Measurements from ENCODE around the gene ST6GAL2. TPM values are rescaled to one million over a fixed set of nuclear protein-coding genes. Genes with fewer than 3 reads are reported as not detected.

Gene ST6GAL2
- total RNA-seq, 6 donors from 2014 or later = under 0.01 to 2.9 (median 1.4) TPM

DNA sequence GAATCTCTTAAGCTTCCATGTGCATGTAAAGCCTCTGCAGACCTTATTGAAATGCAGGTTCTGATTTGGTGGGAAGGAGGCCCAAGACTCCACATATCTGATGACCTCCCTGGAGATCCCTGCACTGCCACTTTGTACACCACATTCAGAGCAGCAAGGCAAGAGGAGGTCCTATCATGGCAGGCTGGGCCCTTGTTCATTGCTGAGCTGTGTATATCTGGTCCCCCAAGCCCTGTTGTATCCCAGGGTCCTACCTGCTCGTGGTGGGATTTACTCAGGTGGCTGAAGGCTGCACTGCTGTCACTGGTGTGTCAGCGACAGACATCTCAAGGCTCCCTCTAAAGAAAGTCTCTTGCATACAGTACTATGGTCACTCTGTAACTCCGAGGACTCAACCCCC, 114.2 kb downstream of the ST6GAL2 start:
- Histone ChIP-seq H3K27ac (no peak overlapping the region), H3K36me3 (no peaks in the 10 kb centered on the region), H3K4me3 (no peak overlapping the region), H3K4me1 (no peaks in the 10 kb centered on the region), H3K27me3 (no peaks in the 10 kb centered on the region), H3K9me3 (no peaks in the 10 kb centered on the region)
- no peak for ATAC-seq (ENCODE audit: low FRiP score in 2 of 2)
- no peak for TF ChIP-seq POLR2AphosphoS5 (IDR thresholded peaks at IDR 0.05)
- TF ChIP-seq, protein P1, sequence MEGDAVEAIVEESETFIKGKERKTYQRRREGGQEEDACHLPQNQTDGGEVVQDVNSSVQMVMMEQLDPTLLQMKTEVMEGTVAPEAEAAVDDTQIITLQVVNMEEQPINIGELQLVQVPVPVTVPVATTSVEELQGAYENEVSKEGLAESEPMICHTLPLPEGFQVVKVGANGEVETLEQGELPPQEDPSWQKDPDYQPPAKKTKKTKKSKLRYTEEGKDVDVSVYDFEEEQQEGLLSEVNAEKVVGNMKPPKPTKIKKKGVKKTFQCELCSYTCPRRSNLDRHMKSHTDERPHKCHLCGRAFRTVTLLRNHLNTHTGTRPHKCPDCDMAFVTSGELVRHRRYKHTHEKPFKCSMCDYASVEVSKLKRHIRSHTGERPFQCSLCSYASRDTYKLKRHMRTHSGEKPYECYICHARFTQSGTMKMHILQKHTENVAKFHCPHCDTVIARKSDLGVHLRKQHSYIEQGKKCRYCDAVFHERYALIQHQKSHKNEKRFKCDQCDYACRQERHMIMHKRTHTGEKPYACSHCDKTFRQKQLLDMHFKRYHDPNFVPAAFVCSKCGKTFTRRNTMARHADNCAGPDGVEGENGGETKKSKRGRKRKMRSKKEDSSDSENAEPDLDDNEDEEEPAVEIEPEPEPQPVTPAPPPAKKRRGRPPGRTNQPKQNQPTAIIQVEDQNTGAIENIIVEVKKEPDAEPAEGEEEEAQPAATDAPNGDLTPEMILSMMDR (IDR thresholded peaks at IDR 0.05) = no peak
- no peak for TF ChIP-seq POLR2A (IDR thresholded peaks at IDR 0.05)
- no peak for TF ChIP-seq EP300 (IDR thresholded peaks at IDR 0.05)
- no peak for DNase-seq
- 79 to 84% methylated on average over 2 to 3 of the region's 3 CpGs for WGBS, 2 donors

DNA sequence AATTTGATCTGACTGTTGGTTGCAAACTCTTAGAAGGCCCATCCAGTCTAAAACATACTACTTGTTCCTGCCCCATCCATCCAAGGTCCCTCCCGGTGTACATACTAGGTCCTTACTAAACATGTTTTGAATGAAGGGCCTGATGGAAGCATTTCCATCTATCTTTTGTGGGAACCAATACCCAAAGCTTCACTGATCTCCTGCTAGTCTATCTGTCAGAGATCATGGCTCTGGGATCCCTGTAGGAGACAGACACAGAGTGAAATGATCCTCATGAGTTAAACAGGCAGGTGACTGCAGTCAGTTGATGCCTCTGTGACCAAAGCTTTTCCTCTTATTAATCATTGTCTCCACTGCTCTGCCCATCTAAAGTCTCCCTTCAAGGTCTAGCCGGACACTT, 115.0 kb downstream of the ST6GAL2 start:
- no peaks in the 10 kb centered on the region for H3K36me3 ChIP-seq
- no peaks in the 10 kb centered on the region for H3K27me3 ChIP-seq
- no peak overlapping the region for H3K27ac ChIP-seq
- no peaks in the 10 kb centered on the region for H3K9me3 ChIP-seq
- H3K4me1 ChIP-seq = no peaks in the 10 kb centered on the region
- H3K4me3 ChIP-seq = no peak overlapping the region
- WGBS, 2 donors = 85 to 94% methylated on average over 2 of the region's 2 CpGs
- ATAC-seq (ENCODE audit: low FRiP score in 2 of 2) = no peak
- TF ChIP-seq POLR2AphosphoS5 (IDR thresholded peaks at IDR 0.05) = no peak
- no peak for TF ChIP-seq EP300 (IDR thresholded peaks at IDR 0.05)
- TF ChIP-seq, protein P1 (IDR thresholded peaks at IDR 0.05) = no peak
- no peak for TF ChIP-seq POLR2A (IDR thresholded peaks at IDR 0.05)
- DNase-seq = no peak

DNA sequence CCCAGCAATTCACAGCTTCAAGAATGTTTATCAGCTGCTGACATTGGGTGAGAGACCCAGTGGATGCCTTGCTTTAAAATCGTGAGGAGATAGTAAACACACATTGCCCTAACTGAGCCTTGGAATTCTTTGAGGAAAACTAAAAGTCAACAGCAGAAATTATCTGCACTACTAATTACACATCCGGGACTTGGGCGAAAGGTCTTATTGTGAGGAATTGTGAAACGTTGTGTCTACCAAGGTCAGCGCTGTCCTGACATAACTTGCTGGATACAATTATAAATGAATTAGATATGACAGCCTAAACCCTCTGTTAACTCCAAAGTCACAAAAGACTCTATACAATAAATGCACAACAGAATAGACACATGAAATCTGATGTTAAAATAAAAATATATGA, 121.4 kb downstream of the ST6GAL2 start:
- Histone ChIP-seq H3K27ac (no peak overlapping the region), H3K4me1 (no peaks in the 10 kb centered on the region), H3K36me3 (no peaks in the 10 kb centered on the region), H3K4me3 (no peak overlapping the region), H3K27me3 (no peaks in the 10 kb centered on the region), H3K9me3 (no peaks in the 10 kb centered on the region)
- TF ChIP-seq EP300 (IDR thresholded peaks at IDR 0.05) = no peak
- no peak for TF ChIP-seq POLR2AphosphoS5 (IDR thresholded peaks at IDR 0.05)
- TF ChIP-seq, protein P1 (IDR thresholded peaks at IDR 0.05) = no peak
- TF ChIP-seq POLR2A (IDR thresholded peaks at IDR 0.05) = no peak
- ATAC-seq (ENCODE audit: low FRiP score in 2 of 2) (no peak), DNase-seq (no peak)
- WGBS, 2 donors = 72 to 74% methylated on average over 5 of the region's 5 CpGs

DNA sequence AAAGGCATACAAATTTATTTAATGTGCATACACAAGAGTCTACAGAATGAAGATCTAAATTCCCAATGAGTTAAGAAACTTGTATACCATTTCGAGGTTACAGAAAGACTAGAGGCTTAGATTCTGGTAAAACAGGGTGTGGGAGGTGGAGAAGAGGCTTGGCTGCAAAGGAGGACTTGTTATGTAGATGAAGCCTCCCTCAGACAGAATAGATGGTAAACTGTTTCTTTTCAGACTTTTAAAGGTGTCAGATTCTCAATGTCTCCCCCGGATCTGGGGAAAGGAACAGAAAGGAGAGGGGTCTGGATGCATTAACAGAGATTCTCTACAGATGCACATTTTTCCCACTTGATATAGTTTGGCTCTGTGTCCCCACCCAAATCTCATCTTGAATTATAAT, 126.0 kb downstream of the ST6GAL2 start:
- no peaks in the 10 kb centered on the region for H3K36me3 ChIP-seq
- ATAC-seq (ENCODE audit: low FRiP score in 2 of 2) (no peak), DNase-seq (no peak)
- TF ChIP-seq, protein P1 (IDR thresholded peaks at IDR 0.05) = no peak
- no peak for TF ChIP-seq EP300 (IDR thresholded peaks at IDR 0.05)
- no peak for TF ChIP-seq POLR2A (IDR thresholded peaks at IDR 0.05)
- no peak for TF ChIP-seq POLR2AphosphoS5 (IDR thresholded peaks at IDR 0.05)
- H3K9me3 ChIP-seq = no peaks in the 10 kb centered on the region
- H3K4me3 ChIP-seq = no peak overlapping the region
- H3K4me1 ChIP-seq = no peaks in the 10 kb centered on the region
- 71 to 79% methylated on average over 2 of the region's 2 CpGs for WGBS, 2 donors
- no peak overlapping the region for H3K27ac ChIP-seq
- H3K27me3 ChIP-seq = no peaks in the 10 kb centered on the region

DNA sequence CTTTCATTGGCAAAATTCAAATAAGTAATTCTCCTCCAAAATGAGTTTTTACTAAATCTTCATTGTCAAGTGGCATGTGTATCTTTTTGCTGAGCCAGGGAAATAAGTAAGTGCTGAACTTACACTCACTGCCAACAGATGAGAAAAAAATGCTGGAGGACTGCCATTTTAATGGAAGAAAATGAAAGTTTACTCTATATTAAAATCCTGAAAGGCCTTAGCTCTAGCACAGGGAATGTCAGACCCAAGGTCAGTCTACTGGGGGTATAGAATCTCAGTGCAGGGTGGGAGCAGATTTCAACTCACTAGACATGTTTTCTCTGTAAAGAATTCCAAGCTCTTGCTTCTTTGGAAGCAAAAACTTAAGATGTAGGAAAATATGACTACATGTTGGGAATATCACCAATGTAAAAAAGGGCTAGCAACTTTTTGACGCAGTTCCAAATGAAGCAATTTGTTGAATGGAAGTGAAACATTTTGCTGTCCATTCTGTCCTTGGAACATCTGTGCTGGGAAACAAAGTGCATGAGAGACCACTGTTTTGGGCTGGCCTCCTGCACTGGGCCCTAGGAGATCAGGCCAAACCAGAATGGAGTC, 127.0 kb downstream of the ST6GAL2 start:
- no peaks in the 10 kb centered on the region for H3K9me3 ChIP-seq
- TF ChIP-seq POLR2AphosphoS5 (IDR thresholded peaks at IDR 0.05) = no peak
- no peak for TF ChIP-seq POLR2A (IDR thresholded peaks at IDR 0.05)
- TF ChIP-seq, protein P1 (IDR thresholded peaks at IDR 0.05) = no peak
- no peak for TF ChIP-seq EP300 (IDR thresholded peaks at IDR 0.05)
- no peak overlapping the region for H3K27ac ChIP-seq
- no peaks in the 10 kb centered on the region for H3K36me3 ChIP-seq
- ATAC-seq (ENCODE audit: low FRiP score in 2 of 2) (peak in 1 of 2 donors; percentile 56), DNase-seq (no peak)
- no peaks in the 10 kb centered on the region for H3K4me1 ChIP-seq
- WGBS, 2 donors = 81 to 83% methylated on average over 1 of the region's 1 CpG
- no peaks in the 10 kb centered on the region for H3K27me3 ChIP-seq
- H3K4me3 ChIP-seq = no peak overlapping the region
